H1 (cell line): ENCODE results near the gene CEP104. TPM values are rescaled to one million over a fixed set of nuclear protein-coding genes. Genes with fewer than 3 reads are reported as not detected.

ENCODE experiments used
- ASH2L ChIP-seq: fragments of 200-600, 300-600 bp; sonication (generic); IDR thresholded peaks from one replicate; pipeline ENCODE4 v1.7.1; 2017; ENCODE audit warnings: low read length
- ATF2 ChIP-seq: IDR thresholded peaks from 2 replicates; pipeline ENCODE4 v1.6.1; 2012; ENCODE audit warnings: low read length, inconsistent platforms
- RBBP5 ChIP-seq: IDR thresholded peaks from 2 replicates; pipeline ENCODE4 v1.7.1; 2012; ENCODE audit warnings: low read depth, mild to moderate bottlenecking, inconsistent platforms, low read length, moderate library complexity, borderline replicate concordance
- polyA plus RNA-seq, 7 experiments: library from polyadenylated mRNA; depleted of rRNA in 3 of 7; stranded (reverse) in 5 of 7; unstranded in 2 of 7; fragments of >200 nt in 5 of 7; fragments of 200-250 nt in 2 of 7; gene quantifications; 1 replicate in 5 of 7; 2 replicates in 1 of 7; 4 replicates in 1 of 7; pipeline versions ENCODE4 v1.2.1 to v1.2.3, GENCODE V29; 2011 to 2013; ENCODE audit warnings: missing spikeins in 2 of 7, mixed read lengths in 2 of 7
- total RNA-seq: library from RNA; stranded (reverse); fragmentation: NEBNext Ultra II Directional; extraction: Animal tissue kit (Norgen Biotek cat#: 25700); gene quantifications from 2 replicates; pipeline ENCODE4 v1.2.1, GENCODE V29; 2021

Gene CEP104
- total and polyA plus RNA-seq, 2 of the 8 experiments (the other 6 are each of a cell fraction or from before 2014, with no cell fraction given) = 8.0 to 43.9 TPM

- TF ChIP-seq RBBP5 = no peak
- TF ChIP-seq ATF2 = no peak
- TF ChIP-seq ASH2L = no peak
Observed at GRCh38 chr1:3886691-3887090, 29.7 kb upstream of the CEP104 start (continued).
